Spinal cord (tissue), 10 donors: Measurements from ENCODE around the gene OXSR1. TPM values are rescaled to one million over a fixed set of nuclear protein-coding genes. Genes with fewer than 3 reads are reported as not detected.

ENCODE experiments used
- DNase-seq, 6 donors: peaks; one replicate each; pipeline versions ENCODE4 v3.0.0 to v3.0.0-alpha.2; 2013 to 2015; ENCODE audit warnings: low spot score in 6 of 6, low read depth in 4 of 6
- H3K27ac ChIP-seq: one replicate; pipeline ENCODE4 v1.5.1; 2013; ENCODE audit warnings: low read depth, low read length, control low read depth
- H3K27me3 ChIP-seq: one replicate; pipeline ENCODE4 v1.6.1; 2013; ENCODE audit warnings: low read length; ENCODE audit not compliant: control insufficient read depth, insufficient read depth
- H3K36me3 ChIP-seq: one replicate; pipeline ENCODE4 v1.6.1; 2013; ENCODE audit warnings: low read length; ENCODE audit not compliant: control insufficient read depth, insufficient read depth
- H3K4me1 ChIP-seq: one replicate; pipeline ENCODE4 v1.6.1; 2013; ENCODE audit warnings: low read length; ENCODE audit not compliant: control insufficient read depth, insufficient read depth
- H3K4me3 ChIP-seq: one replicate; pipeline ENCODE4 v1.5.1; 2013; ENCODE audit warnings: low read depth, low read length, control low read depth
- H3K9me3 ChIP-seq: one replicate; pipeline ENCODE4 v1.6.1; 2013; ENCODE audit warnings: low read length; ENCODE audit not compliant: control insufficient read depth, insufficient read depth
- WGBS: methylation state at CpG from one replicate; pipeline ENCODE4 v1.1.5; 2013; ENCODE audit warnings: missing lambda C conversion rate; ENCODE audit not compliant: insufficient coverage; 5-methylcytosine and 5-hydroxymethylcytosine counted together
- polyA plus RNA-seq, 2 donors: library from polyadenylated mRNA; unstranded; fragments of 120-200 nt; gene quantifications; one replicate each; pipeline ENCODE4 v1.2.1, GENCODE V29; 2013; ENCODE audit not compliant: insufficient read length in 2 of 2
- total RNA-seq, 2 donors: library from RNA; depleted of rRNA in 1 of 2; stranded (reverse); fragments of 120-200 nt in 1 of 2; fragments of >200 nt in 1 of 2; gene quantifications; one replicate each; pipeline versions ENCODE4 v1.2.3 to v1.2.4, GENCODE V29; 2013 to 2014
- donor health status: healthy.

OXSR1 gene
- total and polyA plus RNA-seq, 4 donors: 32.3 to 36.1 (median 33.4) TPM

- 100% methylated on average over 1 of the region's 2 CpGs for WGBS
- DNase-seq: no peak
- peaks cover 23% of the 10 kb centered on the region for H3K36me3 ChIP-seq
- H3K4me3 ChIP-seq: no peak overlapping the region
- H3K9me3 ChIP-seq: no peaks in the 10 kb centered on the region
- no peaks in the 10 kb centered on the region for H3K27me3 ChIP-seq
- no peak overlapping the region for H3K27ac ChIP-seq
- peaks cover 26% of the 10 kb centered on the region for H3K4me1 ChIP-seq
Observed at GRCh38 chr3:38141952-38142273, 23.4 kb upstream of the OXSR1 start.

- Histone ChIP-seq H3K27ac (no peak overlapping the region), H3K36me3 (peaks cover 23% of the 10 kb centered on the region), H3K27me3 (no peaks in the 10 kb centered on the region), H3K4me3 (no peak overlapping the region), H3K4me1 (peaks cover 19% of the 10 kb centered on the region), H3K9me3 (no peaks in the 10 kb centered on the region)
- DNase-seq: no peak
- 100% methylated on average over 1 of the region's 1 CpG for WGBS
Observed at GRCh38 chr3:38142959-38143358, 22.4 kb upstream of the OXSR1 start.

- no peak for DNase-seq
- H3K4me3 ChIP-seq: no peak overlapping the region
- no peaks in the 10 kb centered on the region for H3K27me3 ChIP-seq
- no peaks in the 10 kb centered on the region for H3K9me3 ChIP-seq
- H3K36me3 ChIP-seq: peaks cover 23% of the 10 kb centered on the region
- H3K27ac ChIP-seq: no peak overlapping the region
- peaks cover 13% of the 10 kb centered on the region for H3K4me1 ChIP-seq
- 68% methylated on average over 3 of the region's 3 CpGs for WGBS
Observed at GRCh38 chr3:38143511-38143910, 21.8 kb upstream of the OXSR1 start.

- peaks cover 11% of the 10 kb centered on the region for H3K36me3 ChIP-seq
- no peak overlapping the region for H3K27ac ChIP-seq
- no peak overlapping the region for H3K4me3 ChIP-seq
- no peaks in the 10 kb centered on the region for H3K4me1 ChIP-seq
- DNase-seq: no peak
- H3K27me3 ChIP-seq: no peaks in the 10 kb centered on the region
- no CpG with 5 or more reads among the region's 2 CpGs for WGBS
- no peaks in the 10 kb centered on the region for H3K9me3 ChIP-seq
Observed at GRCh38 chr3:38146504-38146903, 18.8 kb upstream of the OXSR1 start.

- DNase-seq: no peak
- Histone ChIP-seq H3K9me3 (no peaks in the 10 kb centered on the region), H3K27ac (no peak overlapping the region), H3K4me1 (no peaks in the 10 kb centered on the region), H3K36me3 (peaks cover 1% of the 10 kb centered on the region), H3K27me3 (no peaks in the 10 kb centered on the region), H3K4me3 (no peak overlapping the region)
- no CpG with 5 or more reads among the region's 3 CpGs for WGBS
Observed at GRCh38 chr3:38147421-38147820, 17.9 kb upstream of the OXSR1 start.

- H3K4me1 ChIP-seq: no peaks in the 10 kb centered on the region
- H3K27ac ChIP-seq: no peak overlapping the region
- H3K36me3 ChIP-seq: no peaks in the 10 kb centered on the region
- WGBS: 86% methylated on average over 1 of the region's 5 CpGs
- no peak overlapping the region for H3K4me3 ChIP-seq
- no peak for DNase-seq
- no peaks in the 10 kb centered on the region for H3K9me3 ChIP-seq
- no peaks in the 10 kb centered on the region for H3K27me3 ChIP-seq
Observed at GRCh38 chr3:38148311-38148882, 16.9 kb upstream of the OXSR1 start.

- WGBS: 88% methylated on average over 1 of the region's 3 CpGs
- Histone ChIP-seq H3K27ac (no peak overlapping the region), H3K27me3 (no peaks in the 10 kb centered on the region)
Observed at GRCh38 chr3:38149708-38150107, 15.6 kb upstream of the OXSR1 start.

GRCh38 chr3:38150780-38151528 lies 14.4 kb upstream of the OXSR1 start:
- DNase-seq: no peak
- Histone ChIP-seq H3K36me3 (no peaks in the 10 kb centered on the region), H3K9me3 (no peaks in the 10 kb centered on the region), H3K27ac (no peak overlapping the region), H3K4me3 (no peak overlapping the region), H3K4me1 (no peaks in the 10 kb centered on the region), H3K27me3 (no peaks in the 10 kb centered on the region)
- 38% methylated on average over 1 of the region's 3 CpGs for WGBS

More at GRCh38 chr3:38149708-38150107, 15.6 kb upstream of the OXSR1 start:
- H3K4me3 ChIP-seq: no peak overlapping the region
- H3K9me3 ChIP-seq: no peaks in the 10 kb centered on the region
- no peaks in the 10 kb centered on the region for H3K36me3 ChIP-seq
- H3K4me1 ChIP-seq: no peaks in the 10 kb centered on the region
- DNase-seq: no peak

- no peaks in the 10 kb centered on the region for H3K4me1 ChIP-seq
- H3K36me3 ChIP-seq: no peaks in the 10 kb centered on the region
- no peaks in the 10 kb centered on the region for H3K27me3 ChIP-seq
- no peaks in the 10 kb centered on the region for H3K9me3 ChIP-seq
- no peak overlapping the region for H3K4me3 ChIP-seq
- no CpG with 5 or more reads among the region's 3 CpGs for WGBS
- peak in 2 of 6 donors; percentile 22 to 39 for DNase-seq
- H3K27ac ChIP-seq: no peak overlapping the region
Observed at GRCh38 chr3:38151667-38152265, 13.6 kb upstream of the OXSR1 start.

GRCh38 chr3:38152609-38153008 lies 12.7 kb upstream of the OXSR1 start:
- DNase-seq: no peak
- Histone ChIP-seq H3K4me1 (no peaks in the 10 kb centered on the region), H3K27me3 (no peaks in the 10 kb centered on the region), H3K9me3 (no peaks in the 10 kb centered on the region), H3K4me3 (no peak overlapping the region), H3K36me3 (no peaks in the 10 kb centered on the region), H3K27ac (no peak overlapping the region)
- 97% methylated on average over 2 of the region's 2 CpGs for WGBS
